Activated CD8-positive, alpha-beta memory T cell treated with anti-CD3 and anti-CD28 coated beads for 48 hours (primary cell): ENCODE data around the gene WDR7.

ENCODE experiments used
- DNase-seq, 3 experiments: peaks; one replicate each; pipeline ENCODE4 v3.0.0-alpha.2; 2020; ENCODE audit warnings: low read depth in 2 of 3, low spot score in 2 of 3

Gene WDR7

GRCh38 chr18:57027190-57027708, 376.1 kb downstream of the WDR7 start:
- DNase-seq: no peak

DNA sequence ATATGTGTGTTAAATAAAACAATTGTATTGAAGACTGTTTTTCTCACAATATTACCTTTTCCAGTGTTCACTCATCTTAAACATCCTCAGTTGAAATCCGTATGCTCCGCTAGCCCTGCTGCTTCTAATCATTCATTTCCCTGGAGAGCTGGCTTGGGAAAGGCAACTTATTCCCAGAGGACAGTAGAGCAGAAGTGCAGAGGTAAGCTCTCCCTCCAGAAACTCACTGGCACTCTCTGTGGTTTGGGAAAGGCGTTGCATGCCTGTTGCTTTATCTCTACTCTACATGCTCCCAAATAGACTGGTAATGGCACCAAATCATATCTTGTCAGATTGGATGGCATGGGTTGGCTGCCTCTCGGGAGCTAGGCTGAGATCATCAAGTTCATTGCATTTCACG, 378.6 kb downstream of the WDR7 start:
- DNase-seq: no peak

GRCh38 chr18:57030417-57030816, 379.3 kb downstream of the WDR7 start:
- DNase-seq: no peak

DNA sequence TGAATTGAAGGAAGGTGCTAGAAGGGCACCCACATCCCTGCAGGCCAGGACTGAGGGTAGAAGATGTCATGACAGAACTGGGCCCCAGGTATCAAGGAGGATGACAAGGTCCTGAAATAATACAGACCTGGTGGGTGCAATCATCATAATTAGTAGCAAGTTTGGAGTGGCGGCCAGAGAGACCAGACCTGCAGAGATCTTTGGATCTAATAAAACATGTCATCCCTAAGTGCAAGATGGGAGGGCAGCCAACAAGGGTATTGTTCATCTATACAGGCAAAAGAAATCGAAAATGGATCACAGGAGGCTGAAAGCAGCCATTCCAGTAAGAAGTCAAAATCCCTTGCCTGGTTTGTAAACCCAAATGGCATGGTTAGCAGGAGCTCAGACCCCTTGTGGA, 384.4 kb downstream of the WDR7 start:
- no peak for DNase-seq

DNA sequence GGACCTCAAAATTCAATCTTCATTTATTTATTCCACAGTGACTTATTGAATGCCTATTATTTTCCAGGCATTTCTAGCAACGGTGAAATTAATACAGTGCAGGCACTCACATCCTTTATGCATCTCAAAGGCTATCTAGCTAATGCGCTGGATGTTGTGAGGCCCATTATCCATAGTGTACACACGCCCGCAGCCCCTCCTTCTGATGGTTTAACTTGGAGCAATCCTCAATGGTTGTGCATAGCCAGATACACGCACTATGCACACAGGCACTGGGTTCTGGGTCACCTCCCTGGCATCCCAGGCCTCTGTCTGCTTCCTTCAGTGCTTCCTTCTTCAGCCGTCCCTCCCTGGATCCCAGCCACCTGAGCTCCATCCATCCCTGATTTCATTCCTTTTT, 387.2 kb downstream of the WDR7 start:
- no peak for DNase-seq

DNA sequence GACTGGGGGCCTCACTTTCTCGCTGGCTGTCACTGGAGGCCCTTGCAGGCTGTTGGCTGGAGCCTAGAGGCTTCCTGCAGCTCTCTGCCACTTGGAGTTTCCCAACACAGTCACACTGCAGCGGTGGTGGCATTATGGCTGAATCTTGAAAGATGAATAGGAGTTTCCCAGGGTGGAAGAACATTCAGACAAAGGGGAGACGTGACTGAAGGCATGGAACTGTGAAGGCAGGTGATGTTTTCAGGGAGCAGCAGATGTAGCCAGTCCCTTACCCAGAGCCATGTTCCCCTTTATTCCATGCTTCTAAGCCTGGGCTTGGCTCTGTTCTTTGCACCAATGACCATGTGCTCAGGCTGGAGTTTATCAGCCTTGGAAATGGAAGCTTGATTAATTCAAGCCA, 389.0 kb downstream of the WDR7 start:
- DNase-seq: no peak

GRCh38 chr18:57043241-57043640, 392.1 kb downstream of the WDR7 start:
- no peak for DNase-seq

GRCh38 chr18:57048351-57048750, 397.2 kb downstream of the WDR7 start:
- no peak for DNase-seq

DNA sequence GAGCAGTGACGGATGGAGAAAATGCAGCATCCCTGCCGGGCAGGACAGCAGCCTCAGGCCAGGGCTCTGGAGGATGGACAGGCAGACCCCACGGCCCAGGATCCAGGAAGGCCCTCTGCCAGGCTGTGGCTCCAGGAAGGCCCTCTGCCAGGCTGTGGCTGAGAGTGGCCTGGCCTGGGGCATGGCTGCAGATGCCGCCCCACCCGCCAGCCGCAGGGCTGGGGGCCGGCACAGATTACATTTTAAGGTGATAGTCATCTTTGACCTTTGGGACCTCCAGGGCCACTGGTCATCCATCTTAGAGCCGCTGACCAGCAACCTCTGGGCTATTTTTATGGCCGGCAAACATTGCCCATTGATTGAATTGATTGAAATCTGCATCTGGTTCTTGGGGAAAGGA, 397.7 kb downstream of the WDR7 start:
- DNase-seq: no peak

GRCh38 chr18:57050310-57050949, 399.3 kb downstream of the WDR7 start:
- no peak for DNase-seq

DNA sequence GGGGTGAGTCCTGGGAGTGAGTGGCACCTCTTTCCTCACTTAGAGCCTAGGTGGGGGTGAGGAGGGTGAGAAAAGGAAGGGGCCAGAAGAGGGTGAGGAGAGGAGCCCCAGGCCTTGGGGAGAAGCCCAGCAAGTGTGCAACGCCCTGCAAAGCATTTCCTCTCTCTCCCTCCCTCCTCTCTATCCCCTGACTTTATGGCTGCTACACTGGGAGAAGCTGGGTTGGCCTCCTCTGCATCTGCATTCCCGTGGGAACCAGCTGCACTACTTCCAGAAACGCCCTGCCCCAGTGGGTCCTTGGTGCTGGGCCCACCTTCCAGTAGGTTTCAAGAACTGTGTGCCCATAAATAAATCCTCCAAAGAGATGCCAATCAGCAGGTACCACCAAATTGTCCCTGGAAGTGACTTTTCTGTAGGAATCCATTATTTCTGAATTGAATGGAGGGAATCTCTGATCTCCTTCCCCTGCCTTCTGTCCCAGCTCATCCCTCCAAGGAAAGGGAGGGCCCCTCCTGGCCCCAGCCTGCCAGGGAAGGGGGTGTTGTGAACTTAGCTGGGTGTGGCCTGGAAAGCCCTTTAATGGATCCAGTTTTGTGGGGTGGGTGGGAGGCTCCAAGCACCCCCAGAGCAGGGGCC, 400.0 kb downstream of the WDR7 start:
- no peak for DNase-seq

GRCh38 chr18:57051657-57052044, 400.5 kb downstream of the WDR7 start:
- no peak for DNase-seq

GRCh38 chr18:57052173-57052572, 401.0 kb downstream of the WDR7 start:
- DNase-seq: no peak

DNA sequence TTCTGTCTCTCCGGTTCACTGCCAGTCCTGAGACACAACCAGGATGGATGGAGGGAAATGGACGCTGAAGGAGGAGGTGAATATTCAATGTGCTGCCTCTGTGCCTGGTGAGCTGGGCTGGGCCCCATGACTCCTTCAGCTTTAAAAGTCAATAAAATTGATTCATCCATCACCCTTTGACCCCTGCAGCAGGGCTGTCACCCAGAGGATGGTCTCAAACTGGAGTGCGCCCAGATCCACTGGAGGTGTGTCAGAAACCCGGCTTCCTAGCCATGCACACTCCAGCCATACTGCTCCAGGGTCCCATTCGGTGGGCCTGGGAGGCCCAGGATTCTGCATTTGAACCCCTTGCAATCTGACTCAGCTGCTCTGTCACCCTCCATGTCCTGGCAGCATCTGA, 401.6 kb downstream of the WDR7 start:
- DNase-seq: no peak

GRCh38 chr18:57054891-57055290, 403.7 kb downstream of the WDR7 start:
- DNase-seq: no peak

GRCh38 chr18:57057890-57058289, 406.7 kb downstream of the WDR7 start:
- DNase-seq: no peak

GRCh38 chr18:57058734-57059133, 407.6 kb downstream of the WDR7 start:
- no peak for DNase-seq

DNA sequence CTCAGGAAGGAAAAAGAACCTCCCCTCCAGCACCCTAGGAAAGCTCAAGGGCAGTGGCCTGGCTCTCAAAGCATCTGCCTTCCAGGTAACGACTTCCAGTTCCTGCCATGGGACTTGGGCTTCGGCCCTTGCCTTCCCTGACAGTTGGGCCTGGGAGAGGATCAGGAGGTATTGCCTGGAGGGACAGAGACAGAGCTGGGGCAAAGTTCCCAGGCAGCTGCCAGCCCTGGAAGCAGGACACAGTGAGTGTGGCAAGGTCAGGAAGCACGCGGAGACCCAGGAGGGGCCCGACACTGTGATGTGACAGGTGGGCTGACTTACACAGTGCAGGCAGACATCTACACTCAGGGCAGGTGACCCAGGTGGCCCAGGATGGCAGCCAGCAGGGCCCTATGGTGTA, 408.2 kb downstream of the WDR7 start:
- DNase-seq: no peak

- no peak for DNase-seq
Measured at GRCh38 chr18:57060814-57061213, 409.7 kb downstream of the WDR7 start.

DNA sequence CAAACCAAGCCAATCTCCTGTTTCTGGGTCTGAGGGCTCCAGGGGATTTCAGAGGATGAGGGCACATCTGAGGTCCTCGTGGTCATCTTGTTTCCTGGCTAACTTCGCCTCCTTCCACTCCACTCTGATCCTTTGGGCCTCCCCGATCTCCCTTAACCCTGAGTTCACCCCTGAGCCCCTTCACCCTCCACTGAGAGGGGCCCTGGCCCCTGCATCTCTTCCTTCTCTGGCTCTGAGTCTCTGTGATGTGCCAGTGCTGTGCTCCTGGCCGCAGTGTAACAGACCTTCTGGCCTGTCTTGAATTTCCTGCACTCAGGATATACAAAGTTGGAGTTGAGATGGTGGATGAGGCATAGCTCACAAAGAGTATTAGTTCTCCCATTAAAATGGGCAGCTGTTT, 411.0 kb downstream of the WDR7 start:
- DNase-seq: no peak

GRCh38 chr18:57062844-57063243, 411.7 kb downstream of the WDR7 start:
- DNase-seq: no peak

- no peak for DNase-seq
Measured at GRCh38 chr18:57063601-57064103, 412.5 kb downstream of the WDR7 start.
